H9 (cell line): ENCODE measurements around the gene SLC12A4. TPM values are rescaled to one million over a fixed set of nuclear protein-coding genes. Genes with fewer than 3 reads are reported as not detected.
"Not testable (repeated sequence)": the region's sequence is repeated elsewhere in the genome, so short reads cannot be mapped to it uniquely, and the experiment has no call there.

Experiments
- DNase-seq: peaks from one replicate; pipeline ENCODE4 v3.0.0-alpha.2; 2017
- H2AFZ ChIP-seq: one replicate; pipeline ENCODE4 v1.6.1; 2013; ENCODE audit warnings: mild to moderate bottlenecking, low read length, control low read depth, moderate library complexity
- H2AK5ac ChIP-seq: 2 replicates; pipeline ENCODE4 v1.6.1; 2013; ENCODE audit warnings: low read length, control low read depth, mixed read lengths; ENCODE audit not compliant: insufficient read length
- H2BK120ac ChIP-seq: one replicate; pipeline ENCODE4 v1.6.1; 2013; ENCODE audit warnings: low read depth, mild to moderate bottlenecking, low read length, control low read depth, inconsistent platforms; ENCODE audit not compliant: poor library complexity, severe bottlenecking
- H2BK12ac ChIP-seq: 2 replicates; pipeline ENCODE4 v1.6.1; 2013; ENCODE audit warnings: low read length, control low read depth, mixed read lengths, low read depth; ENCODE audit not compliant: insufficient read length
- H2BK15ac ChIP-seq: 2 replicates; pipeline ENCODE4 v1.6.1; 2013; ENCODE audit warnings: low read depth, low read length, control low read depth
- H2BK20ac ChIP-seq: one replicate; pipeline ENCODE4 v1.6.1; 2013; ENCODE audit warnings: low read depth, mild to moderate bottlenecking, low read length, control low read depth, inconsistent platforms; ENCODE audit not compliant: poor library complexity, severe bottlenecking
- H2BK5ac ChIP-seq: 2 replicates; pipeline ENCODE4 v1.6.1; 2013; ENCODE audit warnings: low read length, control low read depth, mixed read lengths; ENCODE audit not compliant: insufficient read length
- H3K14ac ChIP-seq: 2 replicates; pipeline ENCODE4 v1.6.1; 2013; ENCODE audit warnings: low read length, control low read depth; ENCODE audit not compliant: insufficient read depth
- H3K18ac ChIP-seq: 2 replicates; pipeline ENCODE4 v1.6.1; 2013; ENCODE audit warnings: low read depth, mild to moderate bottlenecking, mixed read lengths, low read length, control low read depth; ENCODE audit not compliant: insufficient read length
- H3K23ac ChIP-seq: 2 replicates; pipeline ENCODE4 v1.6.1; 2013; ENCODE audit warnings: low read length, control low read depth, mixed read lengths, low read depth; ENCODE audit not compliant: insufficient read length
- H3K23me2 ChIP-seq: 2 replicates; pipeline ENCODE4 v1.6.1; 2013; ENCODE audit warnings: low read depth, mild to moderate bottlenecking, mixed read lengths, low read length, control low read depth; ENCODE audit not compliant: insufficient read length, poor library complexity, severe bottlenecking
- H3K27ac ChIP-seq: 2 replicates; pipeline ENCODE4 v1.5.1; 2013; ENCODE audit warnings: low read length, control low read depth, mixed read lengths, low read depth; ENCODE audit not compliant: insufficient read length
- H3K27me3 ChIP-seq: 2 replicates; pipeline ENCODE4 v1.6.1; 2013; ENCODE audit warnings: low read length, control low read depth, inconsistent platforms; ENCODE audit not compliant: insufficient read depth
- H3K4ac ChIP-seq: 2 replicates; pipeline ENCODE4 v1.6.1; 2013; ENCODE audit warnings: low read depth, mild to moderate bottlenecking, control low read depth, inconsistent platforms, low read length, moderate library complexity
- H3K4me1 ChIP-seq: 2 replicates; pipeline ENCODE4 v1.6.1; 2013; ENCODE audit warnings: low read length, control low read depth, inconsistent platforms; ENCODE audit not compliant: insufficient read depth
- H3K4me2 ChIP-seq: 2 replicates; pipeline ENCODE4 v1.6.1; 2013; ENCODE audit warnings: low read length, control low read depth, mixed read lengths; ENCODE audit not compliant: insufficient read length, insufficient read depth
- H3K56ac ChIP-seq: 2 replicates; pipeline ENCODE4 v1.6.1; 2013; ENCODE audit warnings: low read depth, mild to moderate bottlenecking, mixed read lengths, low read length, control low read depth; ENCODE audit not compliant: insufficient read length
- H3K79me1 ChIP-seq: 2 replicates; pipeline ENCODE4 v1.6.1; 2013; ENCODE audit warnings: low read depth, mild to moderate bottlenecking, moderate library complexity, low read length, control low read depth, inconsistent platforms; ENCODE audit not compliant: insufficient read depth, poor library complexity, severe bottlenecking
- H3K79me2 ChIP-seq: 2 replicates; pipeline ENCODE4 v1.6.1; 2013; ENCODE audit warnings: low read length, control low read depth, inconsistent platforms; ENCODE audit not compliant: insufficient read depth
- H3K9ac ChIP-seq: 2 replicates; pipeline ENCODE4 v1.6.1; 2013; ENCODE audit warnings: low read length, control low read depth, mixed read lengths; ENCODE audit not compliant: insufficient read length; ENCODE audit errors: extremely low read depth
- H3K9me3 ChIP-seq: one replicate; pipeline ENCODE4 v1.6.1; 2013; ENCODE audit warnings: low read depth, low read length, inconsistent platforms; ENCODE audit not compliant: control insufficient read depth
- H3T11ph ChIP-seq: one replicate; pipeline ENCODE4 v1.6.1; 2013; ENCODE audit warnings: mild to moderate bottlenecking, low read length, control low read depth, inconsistent platforms
- H4K20me1 ChIP-seq: one replicate; pipeline ENCODE4 v1.6.1; 2013; ENCODE audit not compliant: control insufficient read depth, insufficient read length, insufficient read depth
- H4K5ac ChIP-seq: 2 replicates; pipeline ENCODE4 v1.6.1; 2013; ENCODE audit warnings: low read depth, mild to moderate bottlenecking, mixed read lengths, low read length, control low read depth; ENCODE audit not compliant: insufficient read length
- H4K8ac ChIP-seq: replicated peaks from 2 replicates; pipeline ENCODE4 v1.6.1; 2013; ENCODE audit warnings: low read length, control low read depth, mixed read lengths, low read depth; ENCODE audit not compliant: insufficient read length
- H4K91ac ChIP-seq: 2 replicates; pipeline ENCODE4 v1.6.1; 2013; ENCODE audit warnings: low read depth, mild to moderate bottlenecking, moderate library complexity, mixed read lengths, low read length, control low read depth; ENCODE audit not compliant: insufficient read length
- H3K27ac Mint-ChIP-seq, 3 experiments: 2 replicates in 2 of 3; 3 replicates in 1 of 3; pipeline ENCODE4 v1.8.0; 2020 to 2021; ENCODE audit warnings: mixed read lengths in 3 of 3, mild to moderate bottlenecking in 1 of 3, moderate library complexity in 1 of 3
- H3K27me3 Mint-ChIP-seq: 2 replicates; pipeline ENCODE4 v1.8.0; 2021; ENCODE audit warnings: low read depth, mild to moderate bottlenecking, moderate library complexity, mixed read lengths
- H3K36me3 Mint-ChIP-seq, 3 experiments: 2 replicates in 2 of 3; 3 replicates in 1 of 3; pipeline ENCODE4 v1.8.0; 2020 to 2021; ENCODE audit warnings: low read depth in 3 of 3, mixed read lengths in 3 of 3; ENCODE audit not compliant: insufficient read depth in 1 of 3
- H3K4me1 Mint-ChIP-seq, 2 experiments: 2 replicates each; pipeline ENCODE4 v1.8.0; 2020; ENCODE audit warnings: mixed read lengths in 2 of 2
- H3K4me3 Mint-ChIP-seq, 2 experiments: 2 replicates in 1 of 2; 3 replicates in 1 of 2; pipeline ENCODE4 v1.8.0; 2020 to 2021; ENCODE audit warnings: mild to moderate bottlenecking in 2 of 2, mixed read lengths in 2 of 2, moderate library complexity in 1 of 2
- H3K9me3 Mint-ChIP-seq, 2 experiments: 2 replicates in 1 of 2; 3 replicates in 1 of 2; pipeline ENCODE4 v1.8.0; 2020; ENCODE audit warnings: mild to moderate bottlenecking in 2 of 2, mixed read lengths in 2 of 2, moderate library complexity in 1 of 2
- CTCF ChIP-seq: fragments of 200-600 bp; sonication (generic); conservative IDR thresholded peaks from 3 replicates; pipeline ENCODE4 v1.8.0; 2021; ENCODE audit warnings: antibody characterized with exemption, mild to moderate bottlenecking
- WGBS: extraction: QIAGEN DNeasy Blood & Tissue Kit; methylation state at CpG from one replicate; pipeline ENCODE4 v1.1.7; 2013; ENCODE audit warnings: missing lambda C conversion rate, low lambda C conversion rate, mixed read lengths; ENCODE audit not compliant: insufficient read length; ENCODE audit errors: extremely low coverage; 5-methylcytosine and 5-hydroxymethylcytosine counted together
- total RNA-seq: library from RNA; stranded (reverse); gene quantifications from 2 replicates; pipeline ENCODE4 v1.2.1, GENCODE V29; 2021

Gene SLC12A4
- total RNA-seq, 1 experiment from 2014 or later: 46.7 TPM

GRCh38 chr16:67995423-67995822 lies 27.0 kb upstream of the SLC12A4 start:
- H3K27me3 Mint-ChIP-seq: peaks cover 27% of the 10 kb centered on the region
- H2BK12ac ChIP-seq: no peak overlapping the region
- no peaks in the 10 kb centered on the region for H3K9me3 ChIP-seq
- no peaks in the 10 kb centered on the region for H3K23me2 ChIP-seq
- no peak overlapping the region for H3K4me2 ChIP-seq
- H3K14ac ChIP-seq: no peak overlapping the region
- peaks cover 0 to 2% of the 10 kb centered on the region in 2 experiments; a peak in 1 of 4 replicates for H3K4me1 Mint-ChIP-seq
- no peak overlapping the region for H2BK15ac ChIP-seq
- no peak overlapping the region for H2AFZ ChIP-seq
- H3K27ac ChIP-seq: no peak overlapping the region
- H3K23ac ChIP-seq: no peak overlapping the region
- no peak overlapping the region for H3K9ac ChIP-seq
- H3K18ac ChIP-seq: no peak overlapping the region
- no peaks in the 10 kb centered on the region for H4K20me1 ChIP-seq
- H2AK5ac ChIP-seq: no peak overlapping the region
- H3K79me2 ChIP-seq: no peaks in the 10 kb centered on the region
- no peak overlapping the region for H3T11ph ChIP-seq
- no peak overlapping the region for H2BK20ac ChIP-seq
- H2BK120ac ChIP-seq: no peak overlapping the region
- no peak overlapping the region for H3K4ac ChIP-seq
- no peak overlapping the region for H4K91ac ChIP-seq
- H4K8ac ChIP-seq: no peak overlapping the region
- H3K9me3 Mint-ChIP-seq: no peaks in the 10 kb centered on the region; a peak in 1 of 5 replicates
- no peak for DNase-seq
- H3K4me3 Mint-ChIP-seq: no peak overlapping the region
- no peak for TF ChIP-seq CTCF
- no peaks in the 10 kb centered on the region for H3K4me1 ChIP-seq
- H3K56ac ChIP-seq: no peak overlapping the region
- WGBS: no CpG with 5 or more reads among the region's 5 CpGs
- no peak overlapping the region for H2BK5ac ChIP-seq
- H3K36me3 Mint-ChIP-seq: peaks cover 0 to 3% (median 0%) of the 10 kb centered on the region in 3 experiments; a peak in 2 of 7 replicates
- H3K79me1 ChIP-seq: no peaks in the 10 kb centered on the region
- no peaks in the 10 kb centered on the region for H3K27me3 ChIP-seq
- no peak overlapping the region for H3K27ac Mint-ChIP-seq
- no peak overlapping the region for H4K5ac ChIP-seq

GRCh38 chr16:67994040-67994408 lies 25.6 kb upstream of the SLC12A4 start:
- not testable (repeated sequence) for H3K4me2 ChIP-seq, H2AFZ ChIP-seq, H3K27ac ChIP-seq, H3K9me3 ChIP-seq, H2BK15ac ChIP-seq, H3K4me1 ChIP-seq, DNase-seq, H3K9me3 Mint-ChIP-seq, H3K18ac ChIP-seq, H3K79me1 ChIP-seq, H2BK120ac ChIP-seq, H2AK5ac ChIP-seq, H3K23ac ChIP-seq, H3T11ph ChIP-seq, H3K27me3 ChIP-seq, H3K4ac ChIP-seq, H4K5ac ChIP-seq, H3K9ac ChIP-seq, H4K91ac ChIP-seq, H2BK12ac ChIP-seq, H3K23me2 ChIP-seq, H4K8ac ChIP-seq, H3K79me2 ChIP-seq, H2BK5ac ChIP-seq, H3K14ac ChIP-seq, H3K4me1 Mint-ChIP-seq, H3K36me3 Mint-ChIP-seq, H4K20me1 ChIP-seq, H3K56ac ChIP-seq, H3K27ac Mint-ChIP-seq, H2BK20ac ChIP-seq
- no CpG with 5 or more reads among the region's 6 CpGs for WGBS
- Mint-ChIP-seq H3K27me3 (peaks cover 28% of the 10 kb centered on the region), H3K4me3 (peak overlapping the region in 1 of 2 experiments; percentile 20; a peak in 1 of 5 replicates)
